ENCODE data around the gene LRP1-AS.

LRP1-AS gene

DNA sequence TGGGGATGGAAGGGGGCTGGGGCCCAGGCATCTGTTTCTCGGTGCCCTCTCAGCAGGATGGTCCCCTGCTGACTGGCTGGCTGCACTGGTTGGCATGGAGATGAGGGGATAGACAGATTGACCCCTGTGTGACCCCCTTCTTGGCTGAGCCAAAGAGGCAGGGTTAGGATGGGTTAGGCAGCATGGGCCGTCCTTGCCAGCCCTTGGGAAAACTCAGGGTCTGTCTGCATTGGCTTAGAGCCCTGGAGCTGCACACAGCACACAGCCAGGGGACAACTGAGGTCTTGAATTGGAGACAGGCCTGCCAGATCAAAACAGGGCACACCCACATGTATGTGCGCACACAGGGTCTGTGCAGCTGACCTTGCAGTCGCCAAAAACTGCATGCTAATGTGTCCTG, 11.2 kb upstream of the LRP1-AS start:
- TF ChIP-seq POLR2A (IDR thresholded peaks at IDR 0.05; ENCODE audit: extremely low read depth, insufficient read length) (no peak), CTCF (IDR thresholded peaks at IDR 0.05; ENCODE audit: low read depth, low read length) (no peak), MYC (IDR thresholded peaks at IDR 0.05; ENCODE audit: low read depth, low read length) (no peak)
- TF ChIP-seq, protein P1, sequence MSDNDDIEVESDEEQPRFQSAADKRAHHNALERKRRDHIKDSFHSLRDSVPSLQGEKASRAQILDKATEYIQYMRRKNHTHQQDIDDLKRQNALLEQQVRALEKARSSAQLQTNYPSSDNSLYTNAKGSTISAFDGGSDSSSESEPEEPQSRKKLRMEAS (IDR thresholded peaks at IDR 0.05; ENCODE audit: low read depth, low read length) = no peak
- DNase-seq (ENCODE audit: low read depth) = no peak
- no peak overlapping the region for H3K4me3 ChIP-seq (ENCODE audit: low read depth, low read length)

GRCh38 chr12:57158186-57158585, 10.8 kb upstream of the LRP1-AS start:
- no peak for DNase-seq (ENCODE audit: low read depth)
- no peak overlapping the region for H3K4me3 ChIP-seq (ENCODE audit: low read depth, low read length)
- TF ChIP-seq MYC (IDR thresholded peaks at IDR 0.05; ENCODE audit: low read depth, low read length) = no peak
- TF ChIP-seq, protein P1 (IDR thresholded peaks at IDR 0.05; ENCODE audit: low read depth, low read length) = no peak
- TF ChIP-seq CTCF (IDR thresholded peaks at IDR 0.05; ENCODE audit: low read depth, low read length) = no peak
- TF ChIP-seq POLR2A (IDR thresholded peaks at IDR 0.05; ENCODE audit: extremely low read depth, insufficient read length) = no peak

GRCh38 chr12:57157588-57158173, 10.3 kb upstream of the LRP1-AS start:
- TF ChIP-seq CTCF (IDR thresholded peaks at IDR 0.05; ENCODE audit: low read depth, low read length) = no peak
- TF ChIP-seq, protein P1 (IDR thresholded peaks at IDR 0.05; ENCODE audit: low read depth, low read length) = no peak; the same call in 1 of the 2 replicates
- no peak for TF ChIP-seq POLR2A (IDR thresholded peaks at IDR 0.05; ENCODE audit: extremely low read depth, insufficient read length)
- TF ChIP-seq MYC (IDR thresholded peaks at IDR 0.05; ENCODE audit: low read depth, low read length) = no peak
- no peak overlapping the region for H3K4me3 ChIP-seq (ENCODE audit: low read depth, low read length)
- DNase-seq (ENCODE audit: low read depth) = peak; percentile 74

DNA sequence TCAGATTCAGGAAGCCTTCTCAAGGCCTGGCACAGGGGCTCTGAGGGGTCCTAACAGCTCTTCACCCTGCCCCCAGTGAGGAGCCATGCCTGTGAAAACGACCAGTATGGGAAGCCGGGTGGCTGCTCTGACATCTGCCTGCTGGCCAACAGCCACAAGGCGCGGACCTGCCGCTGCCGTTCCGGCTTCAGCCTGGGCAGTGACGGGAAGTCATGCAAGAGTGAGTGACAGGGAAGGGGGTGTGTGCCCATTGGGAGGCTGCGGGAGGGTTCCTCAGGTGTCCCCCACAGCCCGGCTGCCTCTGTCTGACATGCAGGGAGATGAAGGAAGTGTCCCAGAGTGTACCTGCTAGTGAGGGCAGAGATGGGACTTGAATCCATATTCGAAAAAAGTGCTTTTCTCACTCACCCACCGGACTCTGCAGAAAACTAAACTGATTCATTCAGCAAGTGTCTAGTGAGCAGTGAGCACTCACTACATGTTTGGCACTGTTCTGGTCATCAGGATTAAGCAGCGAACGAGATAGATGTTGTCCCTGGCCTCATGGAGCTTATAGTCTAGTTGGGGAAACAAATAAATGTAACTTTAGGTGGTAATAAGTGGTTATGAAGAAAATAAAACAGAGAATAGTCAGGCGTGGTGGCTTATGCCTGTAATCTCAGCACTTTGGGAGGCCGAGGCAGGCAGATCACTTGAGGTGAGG, 9.4 kb upstream of the LRP1-AS start:
- no peak overlapping the region for H3K4me3 ChIP-seq (ENCODE audit: low read depth, low read length)
- TF ChIP-seq, protein P1 (IDR thresholded peaks at IDR 0.05; ENCODE audit: low read depth, low read length) = no peak
- TF ChIP-seq MYC (IDR thresholded peaks at IDR 0.05; ENCODE audit: low read depth, low read length) (no peak), POLR2A (IDR thresholded peaks at IDR 0.05; ENCODE audit: extremely low read depth, insufficient read length) (no peak), CTCF (IDR thresholded peaks at IDR 0.05; ENCODE audit: low read depth, low read length) (no peak)
- DNase-seq (ENCODE audit: low read depth) = peak; percentile 18

- DNase-seq (ENCODE audit: low read depth) = peak; percentile 31
- TF ChIP-seq MYC (IDR thresholded peaks at IDR 0.05; ENCODE audit: low read depth, low read length) (no peak), POLR2A (IDR thresholded peaks at IDR 0.05; ENCODE audit: extremely low read depth, insufficient read length) (no peak), CTCF (IDR thresholded peaks at IDR 0.05; ENCODE audit: low read depth, low read length) (no peak)
- TF ChIP-seq, protein P1 (IDR thresholded peaks at IDR 0.05; ENCODE audit: low read depth, low read length) = no peak
- H3K4me3 ChIP-seq (ENCODE audit: low read depth, low read length) = no peak overlapping the region
Observed at GRCh38 chr12:57154804-57155434, 7.5 kb upstream of the LRP1-AS start.
